ENCODE results near the gene RIT2. TPM values are rescaled to one million over a fixed set of nuclear protein-coding genes. Genes with fewer than 3 reads are reported as not detected.

RIT2 gene
- polyA plus RNA-seq, 1 donor from 2014 or later: 1.1 TPM

- Histone ChIP-seq H3K4me2 (ENCODE audit: low read length) (no peak overlapping the region), H4K20me1 (ENCODE audit: insufficient read depth) (no peaks in the 10 kb centered on the region), H3K9me3 (ENCODE audit: low read length) (no peaks in the 10 kb centered on the region), H3K79me2 (replicated peaks; ENCODE audit: insufficient read depth, low read length) (no peaks in the 10 kb centered on the region), H3K27ac (ENCODE audit: low read length) (no peak overlapping the region), H3K4me3 (ENCODE audit: low read length) (no peak overlapping the region), H2AFZ (ENCODE audit: low read depth, low read length) (no peak overlapping the region), H3F3A (ENCODE audit: insufficient read depth, low read length, poor library complexity, severe bottlenecking) (no peaks in the 10 kb centered on the region), H3K9me2 (ENCODE audit: insufficient read depth, low read length) (no peaks in the 10 kb centered on the region), H3K27me3 (ENCODE audit: insufficient read depth, low read depth, low read length) (no peaks in the 10 kb centered on the region), H3K9ac (ENCODE audit: low read length) (no peak overlapping the region), H3K36me3 (ENCODE audit: insufficient read depth, low read length) (no peaks in the 10 kb centered on the region)
- TF ChIP-seq TAF1 (IDR thresholded peaks at IDR 0.05; ENCODE audit: low read depth): no peak
- no peak for TF ChIP-seq MXI1 (conservative IDR thresholded peaks at IDR 0.05; ENCODE audit: poor library complexity, severe bottlenecking)
- no peak for TF ChIP-seq REST (IDR thresholded peaks at IDR 0.05; ENCODE audit: borderline replicate concordance)
- TF ChIP-seq POLR2AphosphoS5 (IDR thresholded peaks at IDR 0.05): no peak
Observed at GRCh38 chr18:42765302-42765701, 350.2 kb downstream of the RIT2 start.

- H3K27ac ChIP-seq (ENCODE audit: low read length): no peak overlapping the region
- peak; percentile 64 for TF ChIP-seq EP300 (conservative IDR thresholded peaks at IDR 0.05; ENCODE audit: poor library complexity, severe bottlenecking)
- TF ChIP-seq TAF1 (IDR thresholded peaks at IDR 0.05; ENCODE audit: low read depth): no peak
- no peak for TF ChIP-seq EZH2 (IDR thresholded peaks at IDR 0.05; ENCODE audit: borderline replicate concordance, insufficient read depth, low read length, poor library complexity, severe bottlenecking)
- TF ChIP-seq POLR2AphosphoS5 (IDR thresholded peaks at IDR 0.05): peak; percentile 54
- no peak overlapping the region for H3K4me2 ChIP-seq (ENCODE audit: low read length)
- H3K36me3 ChIP-seq (ENCODE audit: insufficient read depth, low read length): no peaks in the 10 kb centered on the region
- H4K20me1 ChIP-seq (ENCODE audit: insufficient read depth): no peaks in the 10 kb centered on the region
- no peaks in the 10 kb centered on the region for H3K27me3 ChIP-seq (ENCODE audit: insufficient read depth, low read depth, low read length)
- no peaks in the 10 kb centered on the region for H3K79me2 ChIP-seq (replicated peaks; ENCODE audit: insufficient read depth, low read length)
- no peak overlapping the region for H2AFZ ChIP-seq (ENCODE audit: low read depth, low read length)
- no peak overlapping the region for H3K4me3 ChIP-seq (ENCODE audit: low read length)
- H3K9me2 ChIP-seq (ENCODE audit: insufficient read depth, low read length): no peaks in the 10 kb centered on the region
- no peak overlapping the region for H3K9ac ChIP-seq (ENCODE audit: low read length)
- H3K9me3 ChIP-seq (ENCODE audit: low read length): no peaks in the 10 kb centered on the region
- H3F3A ChIP-seq (ENCODE audit: insufficient read depth, low read length, poor library complexity, severe bottlenecking): no peaks in the 10 kb centered on the region
Observed at GRCh38 chr18:42760290-42760689, 355.2 kb downstream of the RIT2 start.

GRCh38 chr18:42758852-42759251, 356.6 kb downstream of the RIT2 start:
- no peak for TF ChIP-seq REST (IDR thresholded peaks at IDR 0.05; ENCODE audit: borderline replicate concordance)
- no peak for TF ChIP-seq SMC3 (conservative IDR thresholded peaks at IDR 0.05; ENCODE audit: poor library complexity)
- TF ChIP-seq EP300 (conservative IDR thresholded peaks at IDR 0.05; ENCODE audit: poor library complexity, severe bottlenecking): no peak
- TF ChIP-seq EZH2 (IDR thresholded peaks at IDR 0.05; ENCODE audit: borderline replicate concordance, insufficient read depth, low read length, poor library complexity, severe bottlenecking): no peak
- no peak for TF ChIP-seq POLR2AphosphoS5 (IDR thresholded peaks at IDR 0.05)
- TF ChIP-seq RAD21 (conservative IDR thresholded peaks at IDR 0.05): no peak
- no peak for TF ChIP-seq CTCF (IDR thresholded peaks at IDR 0.05; ENCODE audit: poor library complexity, severe bottlenecking)
- TF ChIP-seq TAF1 (IDR thresholded peaks at IDR 0.05; ENCODE audit: low read depth): no peak
- TF ChIP-seq MXI1 (conservative IDR thresholded peaks at IDR 0.05; ENCODE audit: poor library complexity, severe bottlenecking): no peak
- no peaks in the 10 kb centered on the region for H3K9me3 ChIP-seq (ENCODE audit: low read length)
- H4K20me1 ChIP-seq (ENCODE audit: insufficient read depth): no peaks in the 10 kb centered on the region
- H3K27me3 ChIP-seq (ENCODE audit: insufficient read depth, low read depth, low read length): no peaks in the 10 kb centered on the region
- no peaks in the 10 kb centered on the region for H3K36me3 ChIP-seq (ENCODE audit: insufficient read depth, low read length)
- no peaks in the 10 kb centered on the region for H3K9me2 ChIP-seq (ENCODE audit: insufficient read depth, low read length)
- no peaks in the 10 kb centered on the region for H3K79me2 ChIP-seq (replicated peaks; ENCODE audit: insufficient read depth, low read length)
- no peak overlapping the region for H3K4me2 ChIP-seq (ENCODE audit: low read length)
- H3F3A ChIP-seq (ENCODE audit: insufficient read depth, low read length, poor library complexity, severe bottlenecking): no peaks in the 10 kb centered on the region
- no peak overlapping the region for H3K9ac ChIP-seq (ENCODE audit: low read length)
- H3K27ac ChIP-seq (ENCODE audit: low read length): no peak overlapping the region
- H2AFZ ChIP-seq (ENCODE audit: low read depth, low read length): no peak overlapping the region
- no peak overlapping the region for H3K4me3 ChIP-seq (ENCODE audit: low read length)
